Body of pancreas (tissue), 4 donors: Measurements from ENCODE around the gene SCMH1.

Experiments
- CTCF ChIP-seq, 7 experiments: fragments of 450-650 bp in 4 of 7; fragments of 200-600 bp in 3 of 7; sonication (generic) in 3 of 7; IDR thresholded peaks; one replicate each; pipeline ENCODE4 v1.5.1; 2016 to 2019; ENCODE audit warnings: antibody characterized with exemption in 7 of 7
- POLR2A ChIP-seq, 3 donors: fragments of 450-650 bp; IDR thresholded peaks; one replicate each; pipeline ENCODE4 v1.6.1; 2016; ENCODE audit warnings: antibody characterized with exemption in 3 of 3, mild to moderate bottlenecking in 2 of 3

GRCh38 chr1:41161846-41162245, 80.3 kb downstream of the SCMH1 start:
- TF ChIP-seq CTCF (IDR thresholded peaks at IDR 0.05) (no peak), POLR2A (IDR thresholded peaks at IDR 0.05) (no peak)
